Measurements from ENCODE around the gene TRAPPC5.

TRAPPC5 gene

DNA sequence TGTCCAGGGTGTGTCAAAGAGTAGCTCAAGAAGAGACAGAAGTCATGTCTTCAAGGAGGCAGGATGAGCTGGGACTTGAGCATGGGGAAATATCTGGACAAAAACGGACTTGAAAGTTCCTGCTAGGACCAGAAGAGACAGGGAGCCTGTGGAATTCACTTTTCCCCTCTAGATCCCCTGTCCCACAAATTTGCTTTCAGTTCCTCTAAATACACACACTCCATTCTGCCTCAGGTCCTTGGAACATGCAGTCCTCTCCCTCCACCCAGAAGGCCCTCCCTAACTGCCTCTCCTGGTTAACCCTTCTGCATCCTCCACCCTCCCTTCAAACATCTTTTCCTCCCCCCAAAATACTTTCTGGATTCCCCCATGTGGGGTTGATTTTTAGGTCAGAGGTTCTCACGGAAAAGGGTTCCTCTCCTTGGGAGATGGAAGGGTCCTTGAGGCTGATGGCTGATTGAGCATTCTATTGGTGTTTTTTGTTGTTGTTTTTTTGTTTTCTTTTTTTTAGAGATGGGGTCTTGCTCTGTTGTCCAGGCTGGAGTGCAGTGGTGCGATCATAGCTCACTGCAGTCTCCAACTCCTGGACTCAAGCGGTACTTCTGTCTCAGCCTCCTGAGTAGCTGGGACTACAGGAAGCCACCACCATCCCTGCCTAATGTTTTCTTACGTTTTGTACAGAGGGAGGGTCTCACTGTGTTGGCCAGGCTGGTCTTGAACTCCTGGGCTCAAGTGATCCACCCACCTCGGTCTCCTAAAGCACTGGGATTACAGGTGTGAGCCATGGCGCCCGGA lies 18.7 kb upstream of the TRAPPC5 start:
- DNase-seq (ENCODE audit: insufficient read length, low spot score) (no peak), FAIRE-seq (no peak)
- no peak for TF ChIP-seq PAX5 (IDR thresholded peaks at IDR 0.05; ENCODE audit: insufficient read depth, low read length, severe bottlenecking)
- TF ChIP-seq SPI1 (IDR thresholded peaks at IDR 0.05; ENCODE audit: low read depth, low read length) = peak; percentile 56

- FAIRE-seq (no peak), DNase-seq (ENCODE audit: insufficient read length, low spot score) (no peak)
- TF ChIP-seq SPI1 (IDR thresholded peaks at IDR 0.05; ENCODE audit: low read depth, low read length) (no peak), POU2F2 (IDR thresholded peaks at IDR 0.05; ENCODE audit: low read depth, low read length) (no peak), TAF1 (IDR thresholded peaks at IDR 0.05; ENCODE audit: low read depth, low read length) (no peak), POLR2A (IDR thresholded peaks at IDR 0.05; ENCODE audit: low read depth, low read length) (no peak)
Observed at GRCh38 chr19:7662657-7663056, 18.0 kb upstream of the TRAPPC5 start.

- FAIRE-seq (no peak), DNase-seq (ENCODE audit: insufficient read length, low spot score) (no peak)
- no peak for TF ChIP-seq POU2F2 (IDR thresholded peaks at IDR 0.05; ENCODE audit: low read depth, low read length)
- no peak for TF ChIP-seq SPI1 (IDR thresholded peaks at IDR 0.05; ENCODE audit: low read depth, low read length)
- TF ChIP-seq PAX5 (IDR thresholded peaks at IDR 0.05; ENCODE audit: insufficient read depth, low read length, severe bottlenecking) = no peak
Observed at GRCh38 chr19:7663706-7664105, 16.9 kb upstream of the TRAPPC5 start.

GRCh38 chr19:7665076-7665475 lies 15.6 kb upstream of the TRAPPC5 start:
- no peak for TF ChIP-seq POU2F2 (IDR thresholded peaks at IDR 0.05; ENCODE audit: low read depth, low read length)
- TF ChIP-seq POLR2AphosphoS5 (IDR thresholded peaks at IDR 0.05; ENCODE audit: low read depth, low read length) = no peak
- TF ChIP-seq TAF1 (IDR thresholded peaks at IDR 0.05; ENCODE audit: low read depth, low read length) = no peak
- TF ChIP-seq SPI1 (IDR thresholded peaks at IDR 0.05; ENCODE audit: low read depth, low read length) = no peak
- no peak for TF ChIP-seq POLR2A (IDR thresholded peaks at IDR 0.05; ENCODE audit: low read depth, low read length)
- no peak for TF ChIP-seq PAX5 (IDR thresholded peaks at IDR 0.05; ENCODE audit: insufficient read depth, low read length, severe bottlenecking)
- DNase-seq (ENCODE audit: insufficient read length, low spot score) (no peak), FAIRE-seq (no peak)

DNA sequence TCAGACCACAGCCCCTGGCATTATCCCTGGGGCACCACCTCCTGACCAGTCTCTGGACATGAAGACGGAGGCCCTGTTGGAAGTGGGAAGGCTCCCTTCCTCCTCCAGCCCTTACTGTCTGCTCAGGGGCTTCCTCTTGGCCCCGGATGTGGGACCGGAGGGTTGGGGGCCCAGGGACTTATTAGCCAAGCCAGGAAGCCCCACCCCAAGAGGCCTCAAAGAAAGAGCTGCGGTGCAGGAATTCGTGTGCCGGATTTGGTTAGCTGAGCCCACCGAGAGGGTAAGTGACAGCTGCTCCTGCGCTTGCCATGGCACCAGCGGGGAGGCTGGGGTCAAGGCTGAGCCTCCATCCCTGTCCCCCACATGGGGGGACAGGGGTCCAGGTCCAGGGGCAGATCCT lies 11.8 kb upstream of the TRAPPC5 start, which contains the start of gene RETN:
RETN (plus strand) TSS at position 208 of the 400 bp plus-strand sequence. CDS start 278 bp downstream, outside the sequence.
- DNase-seq (ENCODE audit: insufficient read length, low spot score) (no peak), FAIRE-seq (no peak)
- TF ChIP-seq SPI1 (IDR thresholded peaks at IDR 0.05; ENCODE audit: low read depth, low read length) (no peak), PAX5 (IDR thresholded peaks at IDR 0.05; ENCODE audit: insufficient read depth, low read length, severe bottlenecking) (no peak), POLR2AphosphoS5 (IDR thresholded peaks at IDR 0.05; ENCODE audit: low read depth, low read length) (no peak), TAF1 (IDR thresholded peaks at IDR 0.05; ENCODE audit: low read depth, low read length) (no peak), POLR2A (IDR thresholded peaks at IDR 0.05; ENCODE audit: low read depth, low read length) (no peak), POU2F2 (IDR thresholded peaks at IDR 0.05; ENCODE audit: low read depth, low read length) (no peak)

GRCh38 chr19:7669641-7670040 lies 11.0 kb upstream of the TRAPPC5 start:
- TF ChIP-seq SPI1 (IDR thresholded peaks at IDR 0.05; ENCODE audit: low read depth, low read length) (no peak), POLR2AphosphoS5 (IDR thresholded peaks at IDR 0.05; ENCODE audit: low read depth, low read length) (no peak), TAF1 (IDR thresholded peaks at IDR 0.05; ENCODE audit: low read depth, low read length) (no peak)
- DNase-seq (ENCODE audit: insufficient read length, low spot score) (no peak), FAIRE-seq (no peak)

DNA sequence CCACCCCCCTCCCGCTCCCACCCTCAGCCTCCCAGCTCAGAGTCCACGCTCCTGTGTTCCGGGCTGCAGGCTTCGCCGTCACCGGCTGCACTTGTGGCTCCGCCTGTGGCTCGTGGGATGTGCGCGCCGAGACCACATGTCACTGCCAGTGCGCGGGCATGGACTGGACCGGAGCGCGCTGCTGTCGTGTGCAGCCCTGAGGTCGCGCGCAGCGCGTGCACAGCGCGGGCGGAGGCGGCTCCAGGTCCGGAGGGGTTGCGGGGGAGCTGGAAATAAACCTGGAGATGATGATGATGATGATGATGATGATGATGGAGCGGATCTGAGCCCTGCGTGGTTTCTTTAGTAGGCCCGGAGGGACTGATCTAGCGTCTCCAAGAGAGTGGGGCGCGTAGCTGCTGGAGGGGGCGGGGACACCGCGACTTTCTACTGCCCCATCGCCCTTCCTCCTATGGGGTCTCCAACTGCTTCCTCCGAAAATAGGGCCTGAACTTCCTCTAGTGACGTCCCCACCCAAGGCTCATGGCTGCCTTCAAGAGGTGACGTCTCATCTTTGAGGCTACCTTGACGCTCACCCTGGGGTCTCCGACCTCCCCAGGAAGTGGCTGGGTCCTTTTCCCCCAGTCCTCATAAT lies 10.4 kb upstream of the TRAPPC5 start:
- TF ChIP-seq PAX5 (IDR thresholded peaks at IDR 0.05; ENCODE audit: insufficient read depth, low read length, severe bottlenecking) (no peak), POLR2A (IDR thresholded peaks at IDR 0.05; ENCODE audit: low read depth, low read length) (no peak), POLR2AphosphoS5 (IDR thresholded peaks at IDR 0.05; ENCODE audit: low read depth, low read length) (no peak), POU2F2 (IDR thresholded peaks at IDR 0.05; ENCODE audit: low read depth, low read length) (no peak), SPI1 (IDR thresholded peaks at IDR 0.05; ENCODE audit: low read depth, low read length) (no peak)
- DNase-seq (ENCODE audit: insufficient read length, low spot score) = no peak
- no peak for FAIRE-seq

DNA sequence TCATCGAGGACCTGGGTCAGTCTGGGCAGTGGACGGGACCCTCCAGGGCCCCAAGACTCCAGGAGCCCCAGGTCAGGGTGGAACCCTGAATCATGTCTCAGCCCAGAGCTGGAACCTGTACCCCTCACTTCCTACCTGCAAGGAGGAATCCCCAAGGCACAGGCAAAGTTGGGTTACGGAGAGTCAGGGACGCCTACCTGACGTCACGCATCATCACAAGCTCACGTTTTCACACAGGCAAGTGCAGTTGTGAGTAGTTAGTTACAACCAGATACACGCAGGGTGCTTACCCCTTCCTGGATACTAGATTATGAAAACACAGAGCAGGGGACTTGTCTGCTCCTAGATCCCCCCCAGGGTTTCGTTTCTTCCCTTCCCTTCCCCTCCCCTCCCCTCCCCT lies 9.8 kb upstream of the TRAPPC5 start:
- no peak for DNase-seq (ENCODE audit: insufficient read length, low spot score)

GRCh38 chr19:7672522-7672921 lies 8.1 kb upstream of the TRAPPC5 start:
- FAIRE-seq = no peak
- TF ChIP-seq POU2F2 (IDR thresholded peaks at IDR 0.05; ENCODE audit: low read depth, low read length) = no peak
- no peak for TF ChIP-seq POLR2A (IDR thresholded peaks at IDR 0.05; ENCODE audit: low read depth, low read length)
- no peak for TF ChIP-seq SPI1 (IDR thresholded peaks at IDR 0.05; ENCODE audit: low read depth, low read length)
- TF ChIP-seq POLR2AphosphoS5 (IDR thresholded peaks at IDR 0.05; ENCODE audit: low read depth, low read length) = no peak
- no peak for TF ChIP-seq PAX5 (IDR thresholded peaks at IDR 0.05; ENCODE audit: insufficient read depth, low read length, severe bottlenecking)
- TF ChIP-seq TAF1 (IDR thresholded peaks at IDR 0.05; ENCODE audit: low read depth, low read length) = no peak
- no peak for DNase-seq (ENCODE audit: insufficient read length, low spot score)

More for the DNA sequence above, 9.8 kb upstream of the TRAPPC5 start:
- TF ChIP-seq TAF1 (IDR thresholded peaks at IDR 0.05; ENCODE audit: low read depth, low read length) = no peak
- TF ChIP-seq POU2F2 (IDR thresholded peaks at IDR 0.05; ENCODE audit: low read depth, low read length) = no peak
- no peak for TF ChIP-seq PAX5 (IDR thresholded peaks at IDR 0.05; ENCODE audit: insufficient read depth, low read length, severe bottlenecking)
- FAIRE-seq = no peak

Measured in GM12891 (cell line).